LNCAP (cell line): Measurements from ENCODE around the gene PKP3.

ENCODE experiments used
- CTCF ChIP-seq: fragments of 450-650 bp; IDR thresholded peaks from 2 replicates; pipeline ENCODE4 v1.5.1; 2017; ENCODE audit warnings: mild to moderate bottlenecking

The PKP3 gene

GRCh38 chr11:418343-419247 is 24.6 kb downstream of the PKP3 start:
- no peak for TF ChIP-seq CTCF

GRCh38 chr11:419248-420005 is 25.4 kb downstream of the PKP3 start:
- no peak for TF ChIP-seq CTCF

- TF ChIP-seq CTCF: no peak
These were observed 26.3 kb downstream of the PKP3 start for GRCh38 chr11:420054-420910.

GRCh38 chr11:420911-421321 is 26.9 kb downstream of the PKP3 start:
- no peak for TF ChIP-seq CTCF

GRCh38 chr11:422249-422656 is 28.2 kb downstream of the PKP3 start:
- TF ChIP-seq CTCF: no peak

GRCh38 chr11:424232-424631 is 30.2 kb downstream of the PKP3 start:
- no peak for TF ChIP-seq CTCF

- no peak for TF ChIP-seq CTCF
These were observed 31.3 kb downstream of the PKP3 start for GRCh38 chr11:425301-425700.
